GM21515 (cell line): ENCODE measurements around the gene DACH1.

Experiments
- ATAC-seq: cut with Tn5 transposase; IDR thresholded peaks from one replicate; pipeline ENCODE4 v1.9.1; 2021; ENCODE audit not compliant: unreplicated experiment

The DACH1 gene

DNA sequence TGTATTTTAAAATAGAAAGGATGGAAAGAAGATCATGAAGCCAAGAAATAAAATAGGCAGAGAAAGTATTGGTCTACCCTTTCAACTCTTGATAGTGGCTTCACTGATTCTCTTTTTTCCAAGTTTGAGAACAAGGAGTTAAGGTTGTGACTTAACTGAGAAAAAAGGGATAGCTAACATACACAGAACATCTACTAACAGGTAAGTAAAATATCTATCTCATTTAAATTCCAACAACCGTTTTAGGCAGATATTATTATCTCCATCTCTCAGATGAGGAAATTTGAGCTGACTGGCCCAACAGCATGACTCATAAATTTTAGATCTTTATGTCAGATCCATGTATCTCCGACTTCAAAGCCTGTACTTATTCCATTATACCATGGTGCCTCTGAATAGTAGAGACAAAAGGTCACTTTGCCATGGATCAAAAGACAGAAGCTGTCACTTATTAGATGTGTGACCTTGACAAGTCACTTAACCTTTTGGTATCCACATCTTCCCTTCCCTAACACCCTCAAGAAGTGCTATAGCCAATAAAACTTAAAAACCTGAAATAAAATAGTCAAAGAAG lies 152.1 kb downstream of the DACH1 start:
- no peak for ATAC-seq

GRCh38 chr13:71712988-71713653 lies 153.9 kb downstream of the DACH1 start:
- ATAC-seq = no peak

DNA sequence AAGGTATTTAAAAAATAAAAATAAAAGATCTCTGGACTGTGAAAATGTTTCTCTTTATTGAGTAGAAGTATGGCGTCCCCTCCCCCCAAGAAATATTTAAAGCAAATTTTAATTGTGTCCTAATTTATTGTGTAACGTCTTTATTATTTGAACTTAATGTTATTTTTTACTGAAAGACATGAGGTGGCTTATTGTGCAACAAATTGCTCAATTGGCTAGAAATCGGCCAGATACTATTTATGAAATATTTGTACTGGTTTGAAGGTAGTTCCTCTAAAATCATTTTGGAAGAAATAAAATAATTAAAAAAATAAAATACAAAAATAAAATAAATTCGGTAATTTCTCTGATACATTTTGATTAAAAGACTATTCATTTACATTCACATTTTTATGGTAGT lies 162.3 kb downstream of the DACH1 start:
- ATAC-seq = no peak

DNA sequence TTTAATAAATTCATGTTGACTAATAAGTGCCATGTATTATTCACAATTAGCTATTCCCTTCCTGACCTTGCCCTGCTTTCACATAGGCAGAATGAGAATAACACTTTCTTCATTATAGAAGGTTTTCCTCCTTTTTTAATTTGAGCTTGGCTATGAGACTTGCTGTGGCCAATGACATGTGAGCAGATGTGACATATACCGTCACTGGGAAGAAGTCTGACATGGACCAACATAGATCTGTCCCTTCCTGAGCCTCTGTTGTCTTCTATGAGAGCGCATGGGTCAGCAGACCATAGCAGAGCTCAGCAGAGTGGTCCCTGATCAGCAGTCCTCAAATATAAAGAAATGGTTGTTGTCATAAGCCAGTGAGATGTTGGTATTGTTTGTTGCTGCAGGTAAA lies 163.9 kb downstream of the DACH1 start:
- no peak for ATAC-seq

DNA sequence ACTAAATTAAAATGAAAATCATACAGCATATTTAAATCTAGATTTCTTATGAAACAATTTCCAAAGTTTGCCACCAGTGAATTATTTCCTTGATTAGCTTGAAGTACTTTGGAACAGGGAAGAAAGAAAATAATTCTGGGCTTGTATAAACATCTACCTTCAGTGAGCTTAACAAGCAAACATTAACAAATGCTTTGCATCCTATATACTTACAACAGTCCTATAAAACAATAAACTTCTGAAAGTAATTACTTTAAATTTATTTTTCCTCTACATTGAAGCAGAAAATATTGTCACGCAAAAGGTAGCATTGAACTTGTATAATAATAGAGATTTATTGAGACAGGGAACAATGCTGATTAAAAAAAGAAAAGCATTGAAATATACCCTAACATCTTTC lies 164.8 kb downstream of the DACH1 start:
- no peak for ATAC-seq

DNA sequence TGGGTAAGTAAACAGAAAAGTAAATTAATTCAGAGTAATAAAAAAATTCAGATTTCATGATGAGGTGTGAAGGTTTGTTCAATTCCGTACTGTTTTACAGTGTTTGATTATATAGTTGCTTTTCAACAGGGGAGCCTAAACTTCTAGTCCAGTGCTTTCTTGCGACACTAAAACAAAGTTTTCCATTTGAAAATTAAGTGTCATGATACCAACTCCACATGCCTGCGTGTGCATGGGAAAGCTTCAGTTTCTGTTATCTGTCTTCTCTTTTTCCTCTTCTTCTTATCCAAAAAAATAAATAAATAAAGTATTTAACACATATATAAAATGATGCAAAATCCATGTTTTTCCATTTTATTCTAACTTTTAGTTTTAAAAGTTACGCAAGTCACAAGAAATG lies 165.3 kb downstream of the DACH1 start:
- no peak for ATAC-seq

- ATAC-seq = no peak
These were observed 167.7 kb downstream of the DACH1 start for GRCh38 chr13:71699342-71699741.

- no peak for ATAC-seq
These were observed 171.3 kb downstream of the DACH1 start for GRCh38 chr13:71695662-71696061.

DNA sequence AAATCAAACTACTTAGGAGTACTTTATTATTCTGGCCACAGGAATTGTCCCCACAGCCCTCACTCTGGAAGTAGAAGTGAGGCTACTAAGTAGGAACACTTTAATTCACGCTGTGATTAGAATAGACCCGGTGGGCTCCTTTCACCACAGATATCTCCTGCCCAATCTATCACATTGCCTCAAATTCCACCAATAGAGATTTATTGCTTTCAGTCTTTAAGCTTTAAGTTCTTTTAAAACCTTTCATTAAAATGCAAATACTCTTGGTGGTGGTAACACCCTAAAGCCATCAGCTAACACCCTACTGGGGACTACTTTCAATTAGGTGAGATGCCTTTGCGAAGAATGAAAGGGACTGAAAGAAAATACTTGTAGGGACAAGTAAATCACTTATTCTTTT lies 181.9 kb downstream of the DACH1 start:
- ATAC-seq = no peak

- no peak for ATAC-seq
These were observed 184.9 kb downstream of the DACH1 start for GRCh38 chr13:71681901-71682613.

DNA sequence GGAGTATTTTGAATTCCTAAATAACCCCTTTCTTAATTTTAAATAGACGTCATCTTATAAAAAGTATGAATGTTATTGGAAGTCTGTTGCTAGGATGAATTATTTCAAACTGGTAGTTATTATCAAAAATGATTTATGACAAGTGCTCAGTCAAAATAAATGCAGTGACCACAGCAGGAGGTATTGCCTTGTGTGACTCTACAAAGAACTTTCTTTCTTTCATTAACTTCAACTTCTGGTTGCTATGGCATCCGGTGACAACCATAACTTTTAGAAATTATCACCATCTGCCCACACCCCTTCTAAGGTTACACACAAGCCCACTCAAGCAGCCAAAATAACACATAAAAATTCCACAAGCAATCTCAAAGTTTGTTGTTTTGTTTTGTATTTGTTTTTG lies 189.9 kb downstream of the DACH1 start:
- no peak for ATAC-seq

- ATAC-seq = no peak
These were observed 194.5 kb downstream of the DACH1 start for GRCh38 chr13:71672512-71672911.

DNA sequence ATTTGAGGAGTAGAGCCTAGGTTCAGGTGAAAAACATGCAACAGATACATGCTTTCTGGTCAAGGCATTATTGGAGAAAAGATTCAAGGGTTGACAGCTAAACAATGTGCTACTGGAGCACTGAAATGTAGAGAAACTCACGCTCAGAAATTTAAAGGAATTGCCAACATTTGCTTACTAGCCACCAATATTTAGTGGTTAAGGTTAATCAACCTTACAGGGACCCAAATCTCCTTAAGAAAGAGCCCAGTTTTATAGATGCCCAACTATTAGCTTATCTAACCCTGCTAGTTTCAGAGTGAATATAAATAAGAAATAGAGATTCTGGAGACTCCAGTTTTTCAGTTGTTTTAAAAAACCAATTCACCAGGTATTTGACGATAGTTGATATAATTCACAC lies 203.6 kb downstream of the DACH1 start:
- ATAC-seq = no peak

DNA sequence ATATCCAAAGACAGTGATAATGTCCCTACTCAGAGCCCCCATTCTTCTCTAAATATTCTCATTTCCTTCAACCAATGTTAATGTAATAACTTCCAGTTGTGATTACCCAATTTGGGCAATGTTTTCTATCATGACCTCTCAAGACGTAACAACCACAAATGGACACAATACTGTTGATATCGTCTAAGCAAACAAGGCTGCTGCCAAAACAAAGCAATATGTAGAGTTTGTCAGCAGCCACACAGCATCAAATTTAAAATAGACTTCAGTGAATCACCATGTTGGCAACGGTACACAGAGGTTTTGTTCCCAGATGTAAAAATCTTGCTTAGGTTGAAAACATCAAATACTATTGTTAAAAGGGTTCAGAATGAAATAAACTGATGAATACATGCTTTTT lies 205.1 kb downstream of the DACH1 start:
- ATAC-seq = no peak

GRCh38 chr13:71659404-71659803 lies 207.6 kb downstream of the DACH1 start:
- no peak for ATAC-seq

- ATAC-seq = no peak
These were observed 221.5 kb downstream of the DACH1 start for GRCh38 chr13:71645467-71645866.

GRCh38 chr13:71644579-71644978 lies 222.4 kb downstream of the DACH1 start:
- no peak for ATAC-seq

GRCh38 chr13:71643448-71643860 lies 223.6 kb downstream of the DACH1 start:
- ATAC-seq = no peak

GRCh38 chr13:71638751-71639150 lies 228.3 kb downstream of the DACH1 start:
- no peak for ATAC-seq

- ATAC-seq = no peak
These were observed 232.2 kb downstream of the DACH1 start for GRCh38 chr13:71634602-71635443.

GRCh38 chr13:71634182-71634581 lies 232.8 kb downstream of the DACH1 start:
- ATAC-seq = no peak

- ATAC-seq = no peak
These were observed 234.3 kb downstream of the DACH1 start for GRCh38 chr13:71632721-71633120.
